Kidney (tissue), 14 donors: ENCODE results near the gene KRT73. TPM values are rescaled to one million over a fixed set of nuclear protein-coding genes. Genes with fewer than 3 reads are reported as not detected.

Experiments used
- DNase-seq, 5 donors: peaks; one replicate each; pipeline ENCODE4 v3.0.0-alpha.2; 2013 to 2020
- FAIRE-seq: peaks from 2 replicates; lab custom pipeline; 2012; peaks lifted over from hg19 to GRCh38; lab: Jason Lieb, UNC
- H3K27ac ChIP-seq, 2 donors: one replicate each; pipeline ENCODE4 v1.7.0; 2013; ENCODE audit warnings: low read depth in 2 of 2, low read length in 2 of 2, inconsistent platforms in 1 of 2
- H3K27me3 ChIP-seq: one replicate; pipeline ENCODE4 v1.7.1; 2013; ENCODE audit warnings: low read length, inconsistent platforms; ENCODE audit not compliant: control insufficient read depth, insufficient read depth
- H3K36me3 ChIP-seq, 3 donors: one replicate each; pipeline versions ENCODE4 v1.7.0 to v1.7.1; 2013; ENCODE audit warnings: low read length in 3 of 3, control low read depth in 1 of 3, inconsistent platforms in 1 of 3; ENCODE audit not compliant: insufficient read depth in 3 of 3, control insufficient read depth in 2 of 3
- H3K4me1 ChIP-seq, 3 donors: one replicate each; pipeline versions ENCODE4 v1.7.0 to v1.7.1; 2013; ENCODE audit warnings: low read length in 3 of 3, inconsistent platforms in 1 of 3, low read depth in 1 of 3; ENCODE audit not compliant: control insufficient read depth in 2 of 3, insufficient read depth in 2 of 3
- H3K4me3 ChIP-seq, 3 donors: one replicate each; pipeline versions ENCODE4 v1.7.0 to v1.8.1; 2013; ENCODE audit warnings: low read length in 3 of 3, control low read depth in 1 of 3, inconsistent platforms in 1 of 3
- H3K9ac ChIP-seq, 3 donors: one replicate each; pipeline versions ENCODE4 v1.7.0 to v1.7.1; 2013; ENCODE audit warnings: low read length in 3 of 3, control low read depth in 1 of 3, inconsistent platforms in 1 of 3
- H3K9me3 ChIP-seq, 3 donors: one replicate each; pipeline versions ENCODE4 v1.7.0 to v1.7.1; 2013; ENCODE audit warnings: low read length in 3 of 3, control low read depth in 1 of 3, inconsistent platforms in 1 of 3; ENCODE audit not compliant: control insufficient read depth in 2 of 3, insufficient read depth in 1 of 3
- intact Hi-C: fragments of 100-400 bp; cut with DNase I; formaldehyde crosslinking; loops from one replicate; pipeline ENCODE4 v1.11.1; 2022
- polyA plus RNA-seq: library from polyadenylated mRNA; stranded (reverse); fragments of 350-450 nt; fragmentation: Illumina TruSeq; extraction: RNeasy Lipid Tissue Mini Kit (QIAGEN cat#74804); gene quantifications from one replicate; pipeline ENCODE4 v1.2.3, GENCODE V29; 2014; ENCODE audit warnings: low read depth, low replicate concordance; ENCODE audit not compliant: insufficient read depth
- total RNA-seq: library from RNA; stranded (reverse); fragmentation: NEBNext Ultra II Directional; extraction: Animal tissue kit (Norgen Biotek cat#: 25700); gene quantifications from one replicate; pipeline ENCODE4 v1.2.1, GENCODE V29; 2021
- TF ChIP-seq, protein P1 (sequence below): IDR thresholded peaks from 3 replicates; pipeline ENCODE4 v1.5.1; 2012; ENCODE audit warnings: mild to moderate bottlenecking, moderate library complexity, borderline replicate concordance; ENCODE audit not compliant: insufficient read depth; ENCODE audit errors: extremely low read depth
- donor health status: control.
- donor health status: control.
- donor health status: control.
- donor health status: control.
- donor health status: control.
- donor health status: DM: yes; HTN: yes; CAD: no.
- donor health status: Normal renal cell carcinoma (clear cell type).

The KRT73 gene
- total and polyA plus RNA-seq, 2 donors from 2014 or later, result not detected

DNA sequence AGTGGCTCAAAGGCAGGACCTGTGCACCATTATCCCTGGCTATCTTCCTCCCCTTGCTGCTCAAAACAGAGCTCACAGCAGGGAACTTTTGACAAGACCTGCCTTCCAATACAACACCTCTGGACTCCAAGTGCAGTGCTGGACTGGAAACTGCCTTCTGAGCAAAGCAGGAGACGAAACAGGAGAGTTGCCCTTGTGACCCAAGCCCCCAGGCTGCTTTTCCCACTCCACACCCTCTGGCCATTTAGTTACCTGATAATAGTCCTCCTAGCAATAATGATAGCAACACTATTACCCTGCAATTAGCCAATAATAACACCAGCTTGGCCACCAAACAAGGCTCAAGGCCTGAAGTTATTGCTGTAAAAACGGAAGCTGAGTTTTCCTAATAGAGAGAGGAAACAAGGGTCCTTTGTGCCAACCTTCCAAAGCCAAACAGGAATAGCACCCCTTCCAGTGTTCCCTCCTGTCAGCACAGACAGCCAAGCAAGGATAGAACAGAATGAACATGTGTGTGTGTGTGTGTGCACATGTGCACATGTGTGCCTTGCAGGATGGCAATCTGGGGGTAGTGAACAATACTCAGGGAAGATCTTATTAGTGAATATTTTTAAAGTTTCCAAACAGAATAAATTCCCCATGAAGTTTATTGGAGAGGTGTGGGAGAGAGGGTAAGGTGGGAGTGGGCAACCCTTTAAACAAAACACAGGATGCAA lies 9.2 kb upstream of the KRT73 start:
- Histone ChIP-seq H3K27ac (no peak overlapping the region), H3K27me3 (no peaks in the 10 kb centered on the region), H3K36me3 (no peaks in the 10 kb centered on the region), H3K4me3 (no peak overlapping the region), H3K9ac (no peak overlapping the region), H3K4me1 (no peaks in the 10 kb centered on the region), H3K9me3 (no peaks in the 10 kb centered on the region)
- DNase-seq, result no peak
- TF ChIP-seq, protein P1, sequence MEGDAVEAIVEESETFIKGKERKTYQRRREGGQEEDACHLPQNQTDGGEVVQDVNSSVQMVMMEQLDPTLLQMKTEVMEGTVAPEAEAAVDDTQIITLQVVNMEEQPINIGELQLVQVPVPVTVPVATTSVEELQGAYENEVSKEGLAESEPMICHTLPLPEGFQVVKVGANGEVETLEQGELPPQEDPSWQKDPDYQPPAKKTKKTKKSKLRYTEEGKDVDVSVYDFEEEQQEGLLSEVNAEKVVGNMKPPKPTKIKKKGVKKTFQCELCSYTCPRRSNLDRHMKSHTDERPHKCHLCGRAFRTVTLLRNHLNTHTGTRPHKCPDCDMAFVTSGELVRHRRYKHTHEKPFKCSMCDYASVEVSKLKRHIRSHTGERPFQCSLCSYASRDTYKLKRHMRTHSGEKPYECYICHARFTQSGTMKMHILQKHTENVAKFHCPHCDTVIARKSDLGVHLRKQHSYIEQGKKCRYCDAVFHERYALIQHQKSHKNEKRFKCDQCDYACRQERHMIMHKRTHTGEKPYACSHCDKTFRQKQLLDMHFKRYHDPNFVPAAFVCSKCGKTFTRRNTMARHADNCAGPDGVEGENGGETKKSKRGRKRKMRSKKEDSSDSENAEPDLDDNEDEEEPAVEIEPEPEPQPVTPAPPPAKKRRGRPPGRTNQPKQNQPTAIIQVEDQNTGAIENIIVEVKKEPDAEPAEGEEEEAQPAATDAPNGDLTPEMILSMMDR, result no peak
- intact Hi-C loops, result no loop called here
- FAIRE-seq, result no peak

DNA sequence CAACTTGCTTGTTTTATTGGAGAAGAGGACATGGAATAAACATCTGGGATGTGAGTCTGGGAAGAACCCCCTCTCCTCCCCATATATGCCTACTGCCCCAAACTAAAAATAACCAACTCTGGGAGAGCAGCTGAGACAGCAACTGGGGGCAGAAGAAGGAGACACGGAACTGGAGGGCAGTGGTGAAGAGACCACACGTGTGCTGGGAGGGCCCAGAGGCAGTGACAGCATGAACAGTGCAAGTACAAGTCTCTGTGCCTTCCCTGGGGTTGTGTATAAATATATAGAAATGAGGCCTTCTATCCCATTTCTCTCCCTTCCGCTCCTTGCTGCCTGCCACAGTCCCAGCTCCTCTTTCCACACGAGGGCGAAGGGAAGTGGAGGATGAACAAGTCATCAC lies 4.0 kb upstream of the KRT73 start:
- no peaks in the 10 kb centered on the region for H3K9me3 ChIP-seq
- FAIRE-seq, result no peak
- intact Hi-C loops, result no loop called here
- no peak overlapping the region for H3K9ac ChIP-seq
- no peak overlapping the region for H3K27ac ChIP-seq
- no peaks in the 10 kb centered on the region for H3K27me3 ChIP-seq
- no peak for DNase-seq
- no peaks in the 10 kb centered on the region for H3K4me1 ChIP-seq
- TF ChIP-seq, protein P1, result no peak
- H3K4me3 ChIP-seq, result no peak overlapping the region
- H3K36me3 ChIP-seq, result no peaks in the 10 kb centered on the region

DNA sequence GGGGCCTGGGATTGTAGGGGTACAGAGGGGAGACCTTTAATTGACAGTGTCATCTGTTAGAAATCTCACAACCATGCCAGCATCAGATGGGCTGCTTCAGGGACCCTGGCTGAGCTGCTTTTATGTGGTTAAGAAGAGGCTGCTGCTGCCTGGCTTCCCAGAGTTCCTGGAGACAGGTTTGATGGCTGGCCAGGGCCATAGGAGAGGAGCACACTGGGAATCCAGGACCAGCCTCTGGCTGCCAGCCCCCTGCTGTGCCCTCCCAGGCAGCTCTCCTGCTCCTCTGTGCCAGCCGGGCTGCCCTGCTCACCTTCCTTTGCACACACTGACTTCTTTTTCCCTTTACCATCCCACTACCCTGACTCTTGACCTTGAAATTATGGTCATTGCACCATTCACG lies 507 bp upstream of the KRT73 start:
- FAIRE-seq, result no peak
- intact Hi-C loops, result no loop called here

More for the DNA sequence above, 507 bp upstream of the KRT73 start:
- Histone ChIP-seq H3K4me3 (no peak overlapping the region), H3K27me3 (no peaks in the 10 kb centered on the region), H3K9me3 (no peaks in the 10 kb centered on the region), H3K9ac (no peak overlapping the region), H3K4me1 (no peaks in the 10 kb centered on the region), H3K36me3 (no peaks in the 10 kb centered on the region), H3K27ac (no peak overlapping the region)
- TF ChIP-seq, protein P1, result no peak
- DNase-seq, result peak in 1 of 5 donors; percentile 0
